BJ (cell line): ENCODE measurements around the gene RNASET2. TPM values are rescaled to one million over a fixed set of nuclear protein-coding genes. Genes with fewer than 3 reads are reported as not detected.

Source experiments
- CTCF ChIA-PET: fragments of 350-600 bp; formaldehyde crosslinking; extraction: SDS; loops from one replicate; lab custom pipeline; 2021; ENCODE audit warnings: antibody characterized with exemption, inconsistent platforms; lab: Yijun Ruan, JAX
- POLR2A ChIA-PET: fragments of 300-600 bp; sonication (Branson Sonifier 250); formaldehyde crosslinking; extraction: SDS; loops from one replicate; lab custom pipeline; 2021; ENCODE audit warnings: antibody characterized with exemption; lab: Charles Lee
- DNase-seq: peaks from one replicate; pipeline ENCODE4 v3.0.0-alpha.2; 2011; ENCODE audit warnings: low read depth
- H3K27me3 ChIP-seq: 2 replicates; pipeline ENCODE4 v1.6.0; 2011; ENCODE audit warnings: low read length; ENCODE audit not compliant: control insufficient read depth, insufficient read depth
- H3K36me3 ChIP-seq: 2 replicates; pipeline ENCODE4 v1.5.1; 2011; ENCODE audit warnings: low read length; ENCODE audit not compliant: control insufficient read depth, insufficient read depth
- H3K4me3 ChIP-seq: 2 replicates; pipeline ENCODE4 v1.5.1; 2011; ENCODE audit warnings: low read depth, mild to moderate bottlenecking, control low read depth, low read length
- polyA plus RNA-seq: library from polyadenylated mRNA; depleted of rRNA; stranded (reverse); fragments of >200 nt; gene quantifications from 2 replicates; pipeline ENCODE4 v1.2.3, GENCODE V29; 2011
- TF ChIP-seq, protein P1 (sequence below): IDR thresholded peaks from 2 replicates; pipeline ENCODE4 v1.5.1; 2011; ENCODE audit warnings: low read depth, mild to moderate bottlenecking, control low read depth, inconsistent platforms, low read length, moderate library complexity; ENCODE audit not compliant: insufficient read depth

Gene RNASET2
- polyA plus RNA-seq, 1 experiment = 24.7 TPM

DNA sequence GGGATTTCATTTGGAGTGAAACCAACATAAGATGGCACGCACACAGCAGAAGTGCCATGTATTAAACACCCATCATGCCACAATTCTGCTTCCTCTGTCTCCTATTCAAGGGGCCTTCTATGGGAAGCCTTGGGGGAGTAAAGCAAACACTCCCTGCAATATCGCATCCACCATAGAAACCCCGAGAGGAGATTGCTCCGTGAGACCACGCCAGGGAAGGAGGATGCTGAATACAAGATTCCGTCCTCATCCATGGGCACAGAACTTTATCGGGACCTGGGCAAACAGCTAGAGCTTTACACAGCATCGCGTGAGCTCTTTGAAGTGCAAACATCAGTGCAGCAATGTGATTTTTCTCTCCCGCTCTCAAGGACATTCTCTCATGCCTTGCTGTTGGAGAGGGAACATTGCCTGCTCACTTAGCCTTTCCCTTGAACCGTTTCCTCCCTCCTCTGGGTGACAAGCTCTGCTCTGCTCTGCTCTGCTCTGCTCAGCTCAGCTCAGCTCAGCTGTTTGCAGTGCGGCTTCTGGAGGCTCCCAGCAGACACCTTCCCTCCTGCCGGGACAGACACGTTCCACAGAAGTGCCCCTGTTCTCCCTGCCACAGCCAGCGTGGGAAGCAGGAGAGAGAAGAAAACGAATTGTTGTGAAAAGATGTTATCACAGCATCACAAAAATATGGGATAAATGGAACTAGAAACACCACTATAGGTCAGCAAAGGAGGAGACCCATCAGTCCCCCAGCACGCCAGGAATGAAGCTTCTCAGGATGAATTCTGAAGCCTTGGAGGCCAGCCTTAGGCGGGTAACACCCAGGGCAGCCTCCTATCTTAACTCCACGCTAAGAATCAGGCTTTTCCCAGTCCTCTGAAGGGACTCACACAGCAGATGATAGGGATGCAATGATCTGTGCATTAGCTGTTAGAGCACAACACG lies 48.2 kb downstream of the RNASET2 start:
- DNase-seq = no peak
- CTCF ChIA-PET = no interaction called here
- POLR2A ChIA-PET = no interaction called here
- Histone ChIP-seq H3K36me3 (no peaks in the 10 kb centered on the region), H3K4me3 (no peak overlapping the region), H3K27me3 (no peaks in the 10 kb centered on the region)
- TF ChIP-seq, protein P1, sequence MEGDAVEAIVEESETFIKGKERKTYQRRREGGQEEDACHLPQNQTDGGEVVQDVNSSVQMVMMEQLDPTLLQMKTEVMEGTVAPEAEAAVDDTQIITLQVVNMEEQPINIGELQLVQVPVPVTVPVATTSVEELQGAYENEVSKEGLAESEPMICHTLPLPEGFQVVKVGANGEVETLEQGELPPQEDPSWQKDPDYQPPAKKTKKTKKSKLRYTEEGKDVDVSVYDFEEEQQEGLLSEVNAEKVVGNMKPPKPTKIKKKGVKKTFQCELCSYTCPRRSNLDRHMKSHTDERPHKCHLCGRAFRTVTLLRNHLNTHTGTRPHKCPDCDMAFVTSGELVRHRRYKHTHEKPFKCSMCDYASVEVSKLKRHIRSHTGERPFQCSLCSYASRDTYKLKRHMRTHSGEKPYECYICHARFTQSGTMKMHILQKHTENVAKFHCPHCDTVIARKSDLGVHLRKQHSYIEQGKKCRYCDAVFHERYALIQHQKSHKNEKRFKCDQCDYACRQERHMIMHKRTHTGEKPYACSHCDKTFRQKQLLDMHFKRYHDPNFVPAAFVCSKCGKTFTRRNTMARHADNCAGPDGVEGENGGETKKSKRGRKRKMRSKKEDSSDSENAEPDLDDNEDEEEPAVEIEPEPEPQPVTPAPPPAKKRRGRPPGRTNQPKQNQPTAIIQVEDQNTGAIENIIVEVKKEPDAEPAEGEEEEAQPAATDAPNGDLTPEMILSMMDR = no peak

DNA sequence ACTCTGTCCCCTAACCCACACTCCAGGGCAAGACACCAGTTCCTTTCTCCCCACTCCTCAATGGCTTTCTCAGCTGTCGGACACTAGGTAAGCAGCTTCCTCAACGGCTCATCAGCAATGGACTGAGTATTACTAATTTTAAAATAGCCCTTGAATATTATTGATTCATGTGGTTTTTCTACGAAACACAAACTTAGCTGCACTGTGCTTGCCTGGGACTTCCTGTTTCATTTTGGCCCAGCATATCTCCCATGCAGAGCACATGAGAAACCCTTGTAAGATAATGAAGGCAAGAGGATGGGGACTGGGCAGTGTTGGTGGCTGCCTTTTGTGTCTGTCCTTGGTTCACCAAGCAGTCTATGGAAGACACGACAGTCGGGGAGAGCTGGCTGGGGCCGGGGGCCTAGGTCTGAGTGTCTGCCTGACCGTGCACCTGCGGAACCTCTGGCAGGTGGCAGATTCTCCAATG lies 48.9 kb downstream of the RNASET2 start:
- TF ChIP-seq, protein P1 = no peak
- CTCF ChIA-PET = no interaction called here
- no peak for DNase-seq
- POLR2A ChIA-PET = no interaction called here
- H3K27me3 ChIP-seq = no peaks in the 10 kb centered on the region
- H3K4me3 ChIP-seq = no peak overlapping the region
- no peaks in the 10 kb centered on the region for H3K36me3 ChIP-seq

DNA sequence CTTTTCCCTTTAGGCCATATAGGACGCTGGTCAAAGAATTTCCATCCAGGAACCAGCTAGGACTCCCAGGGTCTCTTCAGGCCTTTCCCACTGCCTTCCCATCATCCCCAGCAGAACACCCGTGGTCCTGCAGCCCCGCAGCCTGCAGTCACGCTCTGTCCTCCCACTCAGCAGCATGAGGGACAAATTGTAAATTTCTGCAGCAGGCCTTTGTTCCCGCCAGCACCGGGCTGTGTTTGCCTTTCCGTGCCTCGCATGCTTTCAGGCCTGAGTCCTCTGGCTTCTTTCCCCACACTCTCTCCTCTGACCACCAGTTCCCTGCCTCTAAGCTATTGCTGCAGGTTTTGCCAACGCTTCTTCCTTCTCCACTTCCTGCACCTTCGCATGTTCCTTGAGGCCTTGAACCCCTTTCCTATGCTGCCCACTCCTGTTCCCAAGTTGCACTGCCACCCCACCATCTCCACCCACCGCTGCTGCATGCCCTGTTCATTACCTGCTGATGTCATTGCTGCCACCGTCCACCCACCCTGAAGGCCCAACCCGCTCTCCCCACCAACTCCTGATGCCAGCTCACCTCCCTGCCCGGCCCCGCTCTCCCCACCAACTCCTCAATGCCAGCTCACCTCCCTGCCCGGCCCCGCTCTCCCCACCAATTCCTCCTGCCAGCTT lies 49.8 kb downstream of the RNASET2 start:
- no peak overlapping the region for H3K4me3 ChIP-seq
- POLR2A ChIA-PET = no interaction called here
- H3K27me3 ChIP-seq = no peaks in the 10 kb centered on the region
- H3K36me3 ChIP-seq = no peaks in the 10 kb centered on the region
- TF ChIP-seq, protein P1 = no peak
- no peak for DNase-seq
- CTCF ChIA-PET = no interaction called here

DNA sequence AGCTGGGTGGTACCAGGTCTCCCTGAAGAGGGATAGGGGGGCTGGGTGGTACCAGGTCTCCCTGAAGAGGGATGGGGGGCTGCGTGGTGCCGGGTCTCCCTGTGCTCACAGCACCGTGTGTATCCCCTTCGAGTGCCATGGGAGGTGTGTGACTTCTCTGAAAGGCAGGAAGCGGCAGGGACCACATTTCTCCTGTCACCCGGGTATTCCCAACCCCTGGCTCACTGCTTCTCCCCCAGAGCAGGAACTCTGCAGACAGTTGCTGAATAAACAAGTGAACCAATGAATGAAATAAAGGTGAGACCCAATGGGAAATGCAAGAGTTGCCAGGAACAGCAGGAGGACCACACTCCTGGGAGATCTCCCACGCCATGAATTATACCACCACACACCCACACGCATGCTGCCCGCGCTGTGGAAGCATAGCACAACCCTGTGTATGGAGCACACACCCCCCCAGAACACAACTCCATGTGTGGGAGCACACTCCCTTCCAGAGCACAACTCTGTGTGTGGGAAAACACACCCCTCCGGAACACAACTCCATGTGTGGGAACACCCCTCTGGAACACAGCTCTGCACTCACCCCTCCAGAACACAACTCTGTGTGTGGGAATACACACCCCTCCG lies 50.7 kb downstream of the RNASET2 start:
- POLR2A ChIA-PET = no interaction called here

More for the DNA sequence above, 50.7 kb downstream of the RNASET2 start:
- TF ChIP-seq, protein P1 = no peak
- no peaks in the 10 kb centered on the region for H3K27me3 ChIP-seq
- CTCF ChIA-PET = no interaction called here
- DNase-seq = no peak
- H3K4me3 ChIP-seq = no peak overlapping the region
- H3K36me3 ChIP-seq = no peaks in the 10 kb centered on the region
